COR-L47 (cell line): Measurements from ENCODE around the gene SLC22A4.

Experiments
- DNase-seq: peaks from one replicate; lab custom pipeline; 2025; lab: John Stamatoyannopoulos, UW

SLC22A4 gene

DNA sequence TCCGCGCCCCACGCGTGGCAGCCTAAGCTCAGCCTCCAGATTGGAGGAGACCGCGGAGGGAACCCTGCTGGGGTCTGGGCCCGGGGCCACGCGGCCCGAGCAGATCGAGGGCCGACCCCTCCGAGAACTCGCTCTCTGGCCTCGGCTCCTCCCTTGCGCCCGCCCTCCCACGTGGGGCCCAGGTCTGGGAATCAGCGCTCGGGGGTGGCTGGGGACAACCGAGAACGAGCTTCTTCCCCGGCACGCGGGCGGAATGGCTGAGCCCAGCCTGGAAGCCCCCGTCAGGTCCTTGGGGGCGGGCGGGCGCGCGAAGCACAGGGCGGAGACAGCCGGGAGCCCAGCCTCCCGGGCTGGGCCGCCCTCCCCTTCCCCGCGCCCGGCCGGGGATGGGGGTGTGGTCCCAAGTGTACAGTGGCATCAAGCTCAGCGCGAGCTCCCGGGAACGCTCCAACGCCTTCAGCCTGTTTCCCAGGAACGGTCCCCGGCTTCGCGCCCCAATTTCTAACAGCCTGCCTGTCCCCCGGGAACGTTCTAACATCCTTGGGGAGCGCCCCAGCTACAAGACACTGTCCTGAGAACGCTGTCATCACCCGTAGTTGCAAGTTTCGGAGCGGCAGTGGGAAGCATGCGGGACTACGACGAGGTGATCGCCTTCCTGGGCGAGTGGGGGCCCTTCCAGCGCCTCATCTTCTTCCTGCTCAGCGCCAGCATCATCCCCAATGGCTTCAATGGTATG lies at the start of gene SLC22A4:
SLC22A4 (plus strand) TSS at position 403 of the 736 bp plus-strand sequence; CDS start at position 626, 223 bp downstream.
- DNase-seq, result peak; percentile 91

GRCh38 chr5:132245593-132245992 lies 48.6 kb upstream of the SLC22A4 start:
- no peak for DNase-seq

DNA sequence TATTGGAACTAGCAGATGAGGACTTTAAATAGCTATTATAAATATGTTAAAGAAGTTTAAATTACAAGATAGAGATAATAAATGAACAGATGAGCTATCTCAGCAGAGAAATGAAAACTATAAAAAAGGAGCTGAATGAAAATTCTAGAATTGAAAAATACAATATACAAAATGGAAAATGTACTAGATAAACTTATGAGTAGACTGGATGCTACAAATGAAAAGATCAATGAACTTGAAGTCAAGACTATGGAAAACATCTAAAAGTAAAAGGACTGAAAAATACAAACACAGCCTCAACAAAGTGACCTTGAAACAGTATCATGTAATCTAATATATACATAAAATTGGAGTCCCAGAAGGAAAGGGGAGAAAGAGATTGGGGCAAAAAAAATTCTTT lies 47.4 kb upstream of the SLC22A4 start:
- DNase-seq, result no peak

DNA sequence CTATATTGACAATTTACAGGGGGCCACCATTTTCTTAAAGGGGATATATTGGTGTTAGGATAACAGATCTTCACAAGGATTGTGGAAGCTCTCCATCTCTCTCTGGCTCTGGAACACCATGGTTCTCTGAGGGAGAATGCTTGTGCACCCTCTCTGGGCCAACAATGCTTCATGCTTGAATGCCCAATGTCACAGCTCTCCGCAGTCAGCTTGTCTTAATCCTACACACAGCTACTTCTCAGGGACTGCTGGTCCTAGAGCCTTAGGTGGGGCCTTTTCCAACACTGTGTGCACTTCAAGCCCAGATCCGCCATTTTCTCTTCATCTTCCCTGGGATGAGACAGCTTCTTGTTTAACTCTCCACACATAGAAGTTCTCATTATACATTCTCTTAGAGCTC lies 43.6 kb upstream of the SLC22A4 start:
- no peak for DNase-seq

DNA sequence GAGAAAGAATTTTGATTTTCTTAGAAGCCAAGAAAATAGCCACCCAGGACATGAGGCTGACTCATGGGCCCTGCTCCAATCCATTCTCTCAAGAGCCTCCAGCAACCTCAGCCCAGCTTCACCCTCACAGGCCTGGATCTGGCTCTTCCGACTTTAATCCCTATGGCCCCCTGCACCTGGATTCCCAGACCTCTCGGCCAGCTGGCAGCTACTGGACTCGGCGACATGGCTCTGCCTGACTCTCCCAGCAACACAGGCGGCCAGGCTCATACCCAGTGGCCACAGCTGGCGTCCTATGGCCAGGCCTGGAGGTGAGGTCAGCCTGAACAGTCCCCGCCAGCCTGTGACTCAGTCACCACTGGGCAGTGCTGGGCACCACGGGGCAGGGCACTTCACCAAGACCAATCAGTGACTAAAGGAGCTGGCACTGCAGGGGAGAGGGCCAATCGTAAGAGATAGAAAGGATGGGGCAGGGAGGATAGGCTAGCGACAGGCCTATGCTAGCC lies 42.9 kb upstream of the SLC22A4 start:
- no peak for DNase-seq

GRCh38 chr5:132253008-132253441 lies 41.2 kb upstream of the SLC22A4 start:
- DNase-seq, result peak; percentile 56

GRCh38 chr5:132253452-132254320 lies 40.5 kb upstream of the SLC22A4 start:
- DNase-seq, result peak; percentile 40

GRCh38 chr5:132254321-132254977 lies 39.7 kb upstream of the SLC22A4 start:
- no peak for DNase-seq

GRCh38 chr5:132256086-132256782 lies 38.0 kb upstream of the SLC22A4 start:
- no peak for DNase-seq

- no peak for DNase-seq
Observed at GRCh38 chr5:132256783-132257130, 37.4 kb upstream of the SLC22A4 start.

GRCh38 chr5:132257131-132258101 lies 36.8 kb upstream of the SLC22A4 start, which contains the start of gene PDLIM4:
Gene PDLIM4, plus strand, starts transcription at chr5:132257696. Its CDS starts 39 bp downstream, at chr5:132257735.
- no peak for DNase-seq

GRCh38 chr5:132258102-132259068 lies 35.8 kb upstream of the SLC22A4 start:
- no peak for DNase-seq

GRCh38 chr5:132259069-132259851 lies 34.9 kb upstream of the SLC22A4 start:
- DNase-seq, result no peak

GRCh38 chr5:132260051-132260450 lies 34.1 kb upstream of the SLC22A4 start:
- no peak for DNase-seq

GRCh38 chr5:132260714-132261551 lies 33.3 kb upstream of the SLC22A4 start:
- no peak for DNase-seq

- no peak for DNase-seq
Observed at GRCh38 chr5:132261881-132262845, 32.0 kb upstream of the SLC22A4 start.
